ENCODE measurements around the gene GPANK1. TPM values are rescaled to one million over a fixed set of nuclear protein-coding genes. Genes with fewer than 3 reads are reported as not detected.
A peak's percentile ranks its signal among the peaks of the same experiment; 100 is the strongest.

Gene GPANK1
- total and polyA plus RNA-seq, 10 of the 15 experiments (the other 5 are each of a cell fraction or from before 2014, with no cell fraction given): 11.7 to 36.3 (median 17.5) TPM

GRCh38 chr6:31660381-31661261 is 4.2 kb downstream of the GPANK1 start, which contains the start of gene C6orf47 (continued):
- TF ChIP-seq IKZF2 (IDR thresholded peaks at IDR 0.05): 0 out of 4 replicates have a peak, but pooled peaks of 1 of the 2 experiments have one; percentile 14
- TF ChIP-seq IKZF1 (conservative IDR thresholded peaks at IDR 0.05): peak; percentile 83
- TF ChIP-seq EED (IDR thresholded peaks at IDR 0.05; ENCODE audit: low read depth): no peak; the same call in 1 of the 2 replicates
- peak; percentile 80 for TF ChIP-seq LARP7 (IDR thresholded peaks at IDR 0.05)
- peak in 1 of 2 experiments; percentile 30; a peak in 1 of 4 replicates for TF ChIP-seq BHLHE40 (IDR thresholded peaks at IDR 0.05; ENCODE audit: borderline replicate concordance in 1 of 2, low read depth in 2 of 2, low read length in 1 of 2)
- TF ChIP-seq RAD21 (IDR thresholded peaks at IDR 0.05; ENCODE audit: insufficient read depth, low read depth, low read length): no peak
- no peak for TF ChIP-seq TCF7 (IDR thresholded peaks at IDR 0.05; ENCODE audit: borderline replicate concordance)
- TF ChIP-seq NFIC (IDR thresholded peaks at IDR 0.05; ENCODE audit: low read depth, low read length): peak; percentile 37; the same call in 1 of the 2 replicates
- TF ChIP-seq ZBED1 (IDR thresholded peaks at IDR 0.05; ENCODE audit: borderline replicate concordance): no peak
- TF ChIP-seq HDAC6 (IDR thresholded peaks at IDR 0.05; ENCODE audit: unreplicated experiment): peak; percentile 42
- peak; percentile 93 for TF ChIP-seq POLR2AphosphoS2 (IDR thresholded peaks at IDR 0.05; ENCODE audit: low read depth, low read length)
- TF ChIP-seq ZNF24 (IDR thresholded peaks at IDR 0.05): no peak
- TF ChIP-seq RB1 (IDR thresholded peaks at IDR 0.05; ENCODE audit: borderline replicate concordance): 0 out of 2 replicates have a peak, but pooled peaks have one; percentile 56
- peak; percentile 90 for TF ChIP-seq POLR2A (IDR thresholded peaks at IDR 0.05; ENCODE audit: low read depth, low read length)
- no peak for TF ChIP-seq ATF3 (IDR thresholded peaks at IDR 0.05; ENCODE audit: borderline replicate concordance, extremely low read depth, low read depth, low read length)
- no peak for TF ChIP-seq NFXL1 (IDR thresholded peaks at IDR 0.05; ENCODE audit: borderline replicate concordance)
- no peak for TF ChIP-seq STAT3 (IDR thresholded peaks at IDR 0.05; ENCODE audit: low read depth, low read length)
- TF ChIP-seq E2F8 (IDR thresholded peaks at IDR 0.05; ENCODE audit: low read depth, partially characterized antibody): peak; percentile 49
- peak in 1 of 2 experiments; percentile 93; a peak in 2 of 3 replicates for TF ChIP-seq EGR1 (IDR thresholded peaks at IDR 0.05; ENCODE audit: borderline replicate concordance in 1 of 2, low read depth in 2 of 2, low read length in 2 of 2)
- no peak for TF ChIP-seq FOXK2 (IDR thresholded peaks at IDR 0.05)
- no peak for TF ChIP-seq TBL1XR1 (IDR thresholded peaks at IDR 0.05; ENCODE audit: low read depth, low read length)
- TF ChIP-seq KAT2A (conservative IDR thresholded peaks at IDR 0.05; ENCODE audit: control insufficient read depth, low read depth, low read length): no peak
- peak; percentile 5 for TF ChIP-seq PBX3 (IDR thresholded peaks at IDR 0.05; ENCODE audit: insufficient replicate concordance, low read depth, low read length)
- TF ChIP-seq NKRF (conservative IDR thresholded peaks at IDR 0.05): peak; percentile 92
- TF ChIP-seq ATF7 (IDR thresholded peaks at IDR 0.05; ENCODE audit: low read depth): no peak

Measured in GM12878 (cell line).